Caco-2 (cell line): ENCODE data around the gene HES5. TPM values are rescaled to one million over a fixed set of nuclear protein-coding genes. Genes with fewer than 3 reads are reported as not detected.
"Not testable (repeated sequence)": the region's sequence is repeated elsewhere in the genome, so short reads cannot be mapped to it uniquely, and the experiment has no call there.

ENCODE experiments used
- BruUV-seq: library from RNA; stranded (reverse); fragments of 400-500 nt; replicated peaks from 2 replicates; lab custom pipeline; 2021; lab: Mats Ljungman, UMichigan
- CTCF ChIA-PET: fragments of 300-600 bp; sonication (Branson Sonifier 250); formaldehyde crosslinking; loops from one replicate; lab custom pipeline; 2022; ENCODE audit warnings: antibody characterized with exemption; lab: Charles Lee
- POLR2A ChIA-PET: fragments of 300-600 bp; sonication (Branson Sonifier 250); formaldehyde crosslinking; loops from one replicate; lab custom pipeline; 2022; ENCODE audit warnings: antibody characterized with exemption; lab: Charles Lee
- DNase-seq, 2 experiments: peaks; one replicate each; pipeline versions ENCODE4 v3.0.0 to v3.0.0-alpha.2; 2020 to 2022
- H3K27me3 ChIP-seq: replicated peaks from 2 replicates; pipeline ENCODE4 v1.6.0; 2011; ENCODE audit warnings: low read length; ENCODE audit not compliant: control insufficient read depth, insufficient read depth
- H3K36me3 ChIP-seq: 2 replicates; pipeline ENCODE4 v1.5.1; 2011; ENCODE audit warnings: low read length; ENCODE audit not compliant: control insufficient read depth, insufficient read depth
- H3K4me1 ChIP-seq: fragments of 250-450 bp; sonication (Bioruptor Pico); 2 replicates; pipeline ENCODE4 v1.5.1; 2020; ENCODE audit warnings: mild to moderate bottlenecking
- H3K4me3 ChIP-seq: 2 replicates; pipeline ENCODE4 v1.5.1; 2011; ENCODE audit warnings: low read depth, mild to moderate bottlenecking, control low read depth, low read length
- H3K9me3 ChIP-seq: fragments of 250-450 bp; sonication (Bioruptor Pico); 2 replicates; pipeline ENCODE4 v1.5.1; 2020; ENCODE audit warnings: mild to moderate bottlenecking, moderate library complexity
- H3K27ac Mint-ChIP-seq: one replicate; pipeline ENCODE4 v1.8.0; 2022; ENCODE audit warnings: mixed read lengths; ENCODE audit not compliant: unreplicated experiment
- H3K27me3 Mint-ChIP-seq: one replicate; pipeline ENCODE4 v1.8.0; 2022; ENCODE audit warnings: mixed read lengths; ENCODE audit not compliant: insufficient read depth, unreplicated experiment
- H3K36me3 Mint-ChIP-seq: one replicate; pipeline ENCODE4 v1.8.0; 2022; ENCODE audit warnings: mild to moderate bottlenecking, mixed read lengths; ENCODE audit not compliant: insufficient read depth, unreplicated experiment
- H3K4me1 Mint-ChIP-seq: one replicate; pipeline ENCODE4 v1.8.0; 2022; ENCODE audit warnings: low read depth, mixed read lengths; ENCODE audit not compliant: unreplicated experiment
- H3K4me3 Mint-ChIP-seq: one replicate; pipeline ENCODE4 v1.8.0; 2022; ENCODE audit warnings: mild to moderate bottlenecking, moderate library complexity, mixed read lengths; ENCODE audit not compliant: unreplicated experiment
- H3K9me3 Mint-ChIP-seq: one replicate; pipeline ENCODE4 v1.8.0; 2022; ENCODE audit warnings: mixed read lengths; ENCODE audit not compliant: unreplicated experiment
- CTCF ChIP-seq, 2 experiments: fragments of 200-600 bp in 1 of 2; IDR thresholded peaks; 1 replicate in 1 of 2; 2 replicates in 1 of 2; pipeline versions ENCODE4 v1.5.1 to v1.8.0; 2011 to 2022; ENCODE audit warnings: antibody characterized with exemption in 1 of 2, control low read depth in 1 of 2, inconsistent platforms in 1 of 2, low read depth in 1 of 2, low read length in 1 of 2, mild to moderate bottlenecking in 1 of 2, moderate library complexity in 1 of 2; ENCODE audit not compliant: insufficient read depth in 1 of 2, severe bottlenecking in 1 of 2, unreplicated experiment in 1 of 2
- intact Hi-C: fragments of 100-400 bp; cut with micrococcal nuclease; formaldehyde crosslinking; loops from one replicate; pipeline ENCODE4 v1.10.0; 2022; ENCODE audit not compliant: unreplicated experiment
- total RNA-seq: library from RNA; stranded (reverse); gene quantifications from 2 replicates; pipeline ENCODE4 v1.2.3, GENCODE V29; 2022

Gene HES5
- total RNA-seq, 1 experiment from 2014 or later, result not detected

GRCh38 chr1:2571348-2571747, 41.3 kb upstream of the HES5 start:
- BruUV-seq, result no TSS peak
- ChIA-PET POLR2A (no interaction called here), CTCF (interaction anchor here (0.7 kb wide), 1 partner anchor 14 kb away, joined by 3 read pairs; no protein-coding TSS in a partner anchor)
- Histone ChIP-seq H3K4me1 (peaks cover 11% of the 10 kb centered on the region; the same call in 1 of the 2 replicates), H3K4me3 (no peak overlapping the region), H3K9me3 (no peaks in the 10 kb centered on the region), H3K36me3 (no peaks in the 10 kb centered on the region), H3K27me3 (no peaks in the 10 kb centered on the region)
- Mint-ChIP-seq H3K4me1 (no peaks in the 10 kb centered on the region), H3K27ac (no peak overlapping the region), H3K9me3 (peaks cover 16% of the 10 kb centered on the region), H3K4me3 (no peak overlapping the region), H3K27me3 (no peaks in the 10 kb centered on the region), H3K36me3 (peaks cover 6% of the 10 kb centered on the region)
- no peak for TF ChIP-seq CTCF (IDR thresholded peaks at IDR 0.05; ENCODE audit: insufficient read depth in 1 of 2, low read depth in 1 of 2, low read length in 1 of 2, severe bottlenecking in 1 of 2, unreplicated experiment in 1 of 2)
- no peak for DNase-seq
- intact Hi-C loops, result no loop called here

- Histone ChIP-seq H3K27me3 (no peaks in the 10 kb centered on the region), H3K4me1 (peaks cover 1% of the 10 kb centered on the region; the same call in 1 of the 2 replicates), H3K36me3 (no peaks in the 10 kb centered on the region), H3K4me3 (no peak overlapping the region), H3K9me3 (no peaks in the 10 kb centered on the region)
- intact Hi-C loops, result no loop called here
- Mint-ChIP-seq H3K27me3 (no peaks in the 10 kb centered on the region), H3K4me3 (no peak overlapping the region), H3K9me3 (peaks cover 16% of the 10 kb centered on the region), H3K36me3 (peaks cover 6% of the 10 kb centered on the region), H3K4me1 (no peaks in the 10 kb centered on the region), H3K27ac (no peak overlapping the region)
- TF ChIP-seq CTCF (IDR thresholded peaks at IDR 0.05; ENCODE audit: insufficient read depth in 1 of 2, low read depth in 1 of 2, low read length in 1 of 2, severe bottlenecking in 1 of 2, unreplicated experiment in 1 of 2), result no peak
- BruUV-seq, result no TSS peak
- DNase-seq, result no peak
- POLR2A ChIA-PET, result no interaction called here
- CTCF ChIA-PET, result no interaction called here
These were observed 40.3 kb upstream of the HES5 start for GRCh38 chr1:2570332-2570731.

GRCh38 chr1:2569703-2570102, 39.6 kb upstream of the HES5 start:
- peaks cover 16% of the 10 kb centered on the region for H3K9me3 Mint-ChIP-seq
- not testable (repeated sequence) for DNase-seq

GRCh38 chr1:2569060-2569459, 39.0 kb upstream of the HES5 start:
- H3K27me3 Mint-ChIP-seq, result no peaks in the 10 kb centered on the region

More at GRCh38 chr1:2569703-2570102, 39.6 kb upstream of the HES5 start:
- BruUV-seq, intact Hi-C loops, H3K9me3 ChIP-seq, H3K4me1 ChIP-seq, POLR2A ChIA-PET, H3K36me3 ChIP-seq, H3K36me3 Mint-ChIP-seq, H3K4me3 Mint-ChIP-seq, H3K4me3 ChIP-seq, H3K27me3 ChIP-seq, H3K4me1 Mint-ChIP-seq, H3K27ac Mint-ChIP-seq, CTCF ChIA-PET, H3K27me3 Mint-ChIP-seq: not testable (repeated sequence)

More at GRCh38 chr1:2569060-2569459, 39.0 kb upstream of the HES5 start:
- CTCF ChIA-PET, result no interaction called here
- Histone ChIP-seq H3K27me3 (no peaks in the 10 kb centered on the region), H3K4me3 (no peak overlapping the region), H3K4me1 (no peaks in the 10 kb centered on the region), H3K9me3 (no peaks in the 10 kb centered on the region), H3K36me3 (no peaks in the 10 kb centered on the region)
- POLR2A ChIA-PET, result no interaction called here
- intact Hi-C loops, result no loop called here
- Mint-ChIP-seq H3K4me3 (no peak overlapping the region), H3K4me1 (no peaks in the 10 kb centered on the region), H3K36me3 (peaks cover 6% of the 10 kb centered on the region), H3K9me3 (peaks cover 16% of the 10 kb centered on the region), H3K27ac (no peak overlapping the region)
- BruUV-seq, result no TSS peak
- no peak for DNase-seq
- no peak for TF ChIP-seq CTCF (IDR thresholded peaks at IDR 0.05; ENCODE audit: insufficient read depth in 1 of 2, low read depth in 1 of 2, low read length in 1 of 2, severe bottlenecking in 1 of 2, unreplicated experiment in 1 of 2)
